IPS DF 19.7 (cell line): ENCODE measurements around the gene S100A3.
A peak's percentile ranks its signal among the peaks of the same experiment; 100 is the strongest.
"Not testable (repeated sequence)": the region's sequence is repeated elsewhere in the genome, so short reads cannot be mapped to it uniquely, and the experiment has no call there.

Experiments
- DNase-seq: peaks from one replicate; pipeline ENCODE4 v3.0.0-alpha.2; 2013; ENCODE audit warnings: low read depth, low spot score

The S100A3 gene

GRCh38 chr1:153548722-153549688 is at the start of gene S100A3:
S100A3 (minus strand) TSS chr1:153549258; CDS start chr1:153548485, 773 bp downstream.
- no peak for DNase-seq

- DNase-seq: peak; percentile 94
Measured at GRCh38 chr1:153598309-153599172, 49.5 kb upstream of the S100A3 start.

GRCh38 chr1:153597206-153597605 is 48.1 kb upstream of the S100A3 start:
- DNase-seq: no peak

- DNase-seq: no peak
Measured at GRCh38 chr1:153592748-153593147, 43.7 kb upstream of the S100A3 start.

GRCh38 chr1:153588482-153588881 is 39.4 kb upstream of the S100A3 start:
- DNase-seq: no peak

GRCh38 chr1:153588033-153588432 is 39.0 kb upstream of the S100A3 start:
- DNase-seq: not testable (repeated sequence)

GRCh38 chr1:153587314-153587713 is 38.3 kb upstream of the S100A3 start:
- DNase-seq: no peak

- DNase-seq: no peak
Measured at GRCh38 chr1:153586347-153586746, 37.3 kb upstream of the S100A3 start.

- DNase-seq: no peak
Measured at GRCh38 chr1:153585006-153585405, 35.9 kb upstream of the S100A3 start.

- DNase-seq: no peak
Measured at GRCh38 chr1:153583976-153584375, 34.9 kb upstream of the S100A3 start.

GRCh38 chr1:153583514-153583913 is 34.5 kb upstream of the S100A3 start:
- DNase-seq: not testable (repeated sequence)

- DNase-seq: not testable (repeated sequence)
Measured at GRCh38 chr1:153582836-153583235, 33.8 kb upstream of the S100A3 start.

- no peak for DNase-seq
Measured at GRCh38 chr1:153578936-153579335, 29.9 kb upstream of the S100A3 start.

- DNase-seq: no peak
Measured at GRCh38 chr1:153578490-153578889, 29.4 kb upstream of the S100A3 start.

- DNase-seq: no peak
Measured at GRCh38 chr1:153577624-153578051, 28.6 kb upstream of the S100A3 start.

- no peak for DNase-seq
Measured at GRCh38 chr1:153577138-153577537, 28.1 kb upstream of the S100A3 start.

GRCh38 chr1:153575497-153575896 is 26.4 kb upstream of the S100A3 start:
- not testable (repeated sequence) for DNase-seq

GRCh38 chr1:153575081-153575491 is 26.0 kb upstream of the S100A3 start:
- not testable (repeated sequence) for DNase-seq

- DNase-seq: no peak
Measured at GRCh38 chr1:153573351-153573750, 24.3 kb upstream of the S100A3 start.

- no peak for DNase-seq
Measured at GRCh38 chr1:153572569-153573015, 23.5 kb upstream of the S100A3 start.

GRCh38 chr1:153571706-153572105 is 22.6 kb upstream of the S100A3 start:
- no peak for DNase-seq

- DNase-seq: no peak
Measured at GRCh38 chr1:153570874-153571273, 21.8 kb upstream of the S100A3 start.
